Hepatocyte (in vitro differentiated cells): Measurements from ENCODE around the gene TMEM272. TPM values are rescaled to one million over a fixed set of nuclear protein-coding genes. Genes with fewer than 3 reads are reported as not detected.
A peak's percentile ranks its signal among the peaks of the same experiment; 100 is the strongest.

Experiments
- DNase-seq: peaks from one replicate; pipeline ENCODE4 v3.0.0-alpha.2; 2016; ENCODE audit warnings: low spot score
- H2AFZ ChIP-seq: fragments of 200-600 bp; sonication (generic); 2 replicates; pipeline ENCODE4 v1.6.0; 2016; ENCODE audit warnings: antibody characterized with exemption, mild to moderate bottlenecking
- H3K27ac ChIP-seq: fragments of 200-600 bp; sonication (generic); 2 replicates; pipeline ENCODE4 v1.5.1; 2016; ENCODE audit warnings: mild to moderate bottlenecking
- H3K27me3 ChIP-seq: fragments of 200-600 bp; sonication (generic); 2 replicates; pipeline ENCODE4 v1.6.1; 2016
- H3K36me3 ChIP-seq: fragments of 200-600 bp; sonication (generic); replicated peaks from 2 replicates; pipeline ENCODE4 v1.5.1; 2016; ENCODE audit warnings: low read depth; ENCODE audit not compliant: insufficient read depth
- H3K4me1 ChIP-seq: fragments of 200-600 bp; sonication (generic); 2 replicates; pipeline ENCODE4 v1.5.1; 2016; ENCODE audit warnings: mild to moderate bottlenecking, moderate library complexity; ENCODE audit not compliant: insufficient read depth
- H3K4me2 ChIP-seq: fragments of 200-600 bp; sonication (generic); 2 replicates; pipeline ENCODE4 v1.6.0; 2016
- H3K4me3 ChIP-seq: fragments of 200-600 bp; sonication (generic); 2 replicates; pipeline ENCODE4 v1.5.1; 2016; ENCODE audit warnings: mild to moderate bottlenecking
- H3K79me2 ChIP-seq: fragments of 200-600 bp; sonication (generic); 2 replicates; pipeline ENCODE4 v1.6.0; 2017; ENCODE audit warnings: mild to moderate bottlenecking
- H3K9me2 ChIP-seq: fragments of 200-600 bp; sonication (generic); replicated peaks from 2 replicates; pipeline ENCODE4 v1.6.0; 2017; ENCODE audit warnings: mild to moderate bottlenecking; ENCODE audit not compliant: insufficient read depth
- H3K9me3 ChIP-seq: fragments of 200-600 bp; sonication (generic); 2 replicates; pipeline ENCODE4 v1.5.1; 2016; ENCODE audit warnings: low read depth, mild to moderate bottlenecking
- H4K20me1 ChIP-seq: fragments of 200-600 bp; sonication (generic); 2 replicates; pipeline ENCODE4 v1.6.0; 2016; ENCODE audit warnings: mild to moderate bottlenecking; ENCODE audit not compliant: insufficient read depth, poor library complexity, severe bottlenecking
- CTCF ChIP-seq: fragments of 200-600 bp; sonication (generic); IDR thresholded peaks from 2 replicates; pipeline ENCODE4 v1.5.1; 2016; ENCODE audit warnings: antibody characterized with exemption, mild to moderate bottlenecking; ENCODE audit not compliant: poor library complexity
- EZH2 ChIP-seq: fragments of 200-600 bp; sonication (generic); IDR thresholded peaks from 2 replicates; pipeline ENCODE4 v1.6.1; 2016; ENCODE audit warnings: antibody characterized with exemption, mild to moderate bottlenecking, borderline replicate concordance
- EZH2phosphoT487 ChIP-seq: fragments of 200-600 bp; sonication (generic); IDR thresholded peaks from one replicate; pipeline ENCODE4 v1.6.1; 2018; ENCODE audit warnings: antibody characterized with exemption, mild to moderate bottlenecking, low read depth, moderate library complexity; ENCODE audit not compliant: unreplicated experiment, severe bottlenecking
- WGBS: methylation state at CpG from one replicate; pipeline ENCODE4 v1.1.6; 2016; ENCODE audit warnings: low lambda C conversion rate; ENCODE audit errors: missing lambda C conversion rate; 5-methylcytosine and 5-hydroxymethylcytosine counted together
- polyA plus RNA-seq: library from polyadenylated mRNA; unstranded; fragments of >200 nt; fragmentation: Nextera tagmentation; extraction: Ambion mirVana; gene quantifications from 2 replicates; pipeline ENCODE4 v1.2.1, GENCODE V29; 2016
- total RNA-seq: library from RNA; depleted of rRNA; stranded (reverse); fragments of >200 nt; gene quantifications from 2 replicates; pipeline ENCODE4 v1.2.3, GENCODE V29; 2014

TMEM272 gene
- total and polyA plus RNA-seq, 2 experiments from 2014 or later, result 0.20 to 0.23 TPM

DNA sequence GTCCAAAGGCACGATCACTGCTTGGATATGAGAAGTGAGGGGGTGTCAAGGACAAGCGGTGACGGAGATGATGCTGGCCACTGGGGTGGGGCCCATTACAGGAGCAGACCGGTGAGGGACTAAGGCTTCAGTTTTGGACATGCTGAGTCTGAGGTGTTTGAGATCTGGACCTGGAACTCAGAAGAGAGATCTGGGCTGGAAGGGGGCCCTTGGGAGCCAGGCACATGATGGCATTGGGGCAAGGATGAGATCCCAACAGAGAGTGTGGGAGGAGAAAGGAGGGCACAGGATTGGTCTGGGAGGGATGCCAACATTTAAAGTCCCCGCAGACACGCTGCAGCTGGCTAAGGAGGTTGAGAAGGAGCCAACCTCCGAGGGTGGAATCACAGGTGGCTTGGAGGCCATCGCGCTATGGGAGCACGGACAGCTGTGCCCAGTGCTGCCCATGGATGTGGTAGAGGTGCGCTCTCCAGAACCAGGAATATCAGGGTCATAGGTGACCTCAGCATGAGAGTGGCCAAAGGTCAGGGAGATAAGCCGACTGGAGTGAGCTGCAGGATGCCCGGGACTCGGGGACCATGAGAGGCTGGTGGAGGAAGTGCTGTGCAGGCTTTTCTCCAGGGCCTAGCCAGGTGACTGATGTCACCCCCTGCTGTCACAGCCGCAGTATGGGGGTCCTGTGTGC, 62.8 kb downstream of the TMEM272 start:
- Histone ChIP-seq H3K4me1 (peaks cover 13% of the 10 kb centered on the region), H3K27ac (no peak overlapping the region), H3K79me2 (no peaks in the 10 kb centered on the region), H3K4me2 (no peak overlapping the region), H3K9me3 (no peaks in the 10 kb centered on the region), H3K36me3 (no peaks in the 10 kb centered on the region), H3K27me3 (no peaks in the 10 kb centered on the region), H4K20me1 (no peaks in the 10 kb centered on the region), H3K9me2 (no peaks in the 10 kb centered on the region), H2AFZ (no peak overlapping the region), H3K4me3 (no peak overlapping the region)
- 84% methylated on average over 14 of the region's 15 CpGs for WGBS
- TF ChIP-seq EZH2 (no peak), CTCF (no peak), EZH2phosphoT487 (no peak)
- peak; percentile 31 for DNase-seq

DNA sequence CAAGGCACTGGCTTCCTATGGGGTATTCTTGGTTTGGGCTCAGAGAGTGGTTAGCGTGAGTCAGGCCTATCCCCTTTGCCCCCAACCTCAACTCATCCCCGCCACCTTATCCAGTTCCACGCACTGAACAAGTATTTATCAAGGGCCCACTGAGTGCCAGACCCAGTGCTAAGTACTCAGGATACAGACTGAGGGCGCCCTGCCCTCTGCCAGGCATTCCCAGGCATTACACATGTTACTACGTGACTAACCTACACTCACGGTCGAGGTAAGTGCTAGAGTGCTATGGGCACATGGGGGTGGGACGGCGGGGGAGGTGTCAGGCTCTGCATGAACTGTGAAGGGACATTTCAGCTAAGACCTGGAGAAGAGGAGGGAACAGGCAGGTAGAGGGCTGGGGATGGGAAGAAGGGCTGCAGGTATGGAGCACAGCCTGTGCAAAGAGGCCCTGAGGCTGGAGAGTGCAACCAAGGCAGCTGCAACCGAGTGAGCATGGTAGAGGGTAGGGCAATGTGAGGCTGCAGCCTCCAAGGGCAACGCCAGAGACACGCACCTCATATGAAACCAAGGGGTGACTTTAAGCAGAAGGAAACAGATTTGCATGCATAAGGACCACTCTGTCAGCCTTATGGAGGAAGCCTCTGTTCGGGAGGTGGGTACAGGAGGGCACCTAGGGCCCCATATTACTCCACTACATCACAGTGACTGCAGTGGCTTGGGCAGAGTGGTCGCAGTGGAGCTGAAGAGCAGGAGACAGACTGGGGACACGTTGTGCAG, 63.5 kb downstream of the TMEM272 start:
- Histone ChIP-seq H3K9me3 (no peaks in the 10 kb centered on the region), H2AFZ (no peak overlapping the region), H3K9me2 (no peaks in the 10 kb centered on the region), H3K4me1 (peaks cover 6% of the 10 kb centered on the region), H3K27ac (no peak overlapping the region), H3K27me3 (no peaks in the 10 kb centered on the region), H3K79me2 (no peaks in the 10 kb centered on the region), H3K4me2 (no peak overlapping the region), H3K36me3 (no peaks in the 10 kb centered on the region), H3K4me3 (no peak overlapping the region), H4K20me1 (no peaks in the 10 kb centered on the region)
- peak; percentile 44 for DNase-seq
- TF ChIP-seq EZH2phosphoT487 (no peak), CTCF (peak; percentile 41)
- WGBS, result 87% methylated on average over 15 of the region's 15 CpGs

GRCh38 chr13:51780099-51780498, 64.9 kb downstream of the TMEM272 start:
- no peaks in the 10 kb centered on the region for H3K27me3 ChIP-seq
- H2AFZ ChIP-seq, result no peak overlapping the region
- no peaks in the 10 kb centered on the region for H3K79me2 ChIP-seq
- H3K36me3 ChIP-seq, result no peaks in the 10 kb centered on the region
- H3K9me3 ChIP-seq, result no peaks in the 10 kb centered on the region
- H3K9me2 ChIP-seq, result no peaks in the 10 kb centered on the region
- WGBS, result 96% methylated on average over 3 of the region's 3 CpGs
- no peak overlapping the region for H3K4me3 ChIP-seq
- TF ChIP-seq EZH2phosphoT487, result no peak
- no peaks in the 10 kb centered on the region for H4K20me1 ChIP-seq
- H3K4me2 ChIP-seq, result no peak overlapping the region
- no peaks in the 10 kb centered on the region for H3K4me1 ChIP-seq
- H3K27ac ChIP-seq, result no peak overlapping the region
- DNase-seq, result no peak

GRCh38 chr13:51778392-51778791, 66.6 kb downstream of the TMEM272 start:
- no peaks in the 10 kb centered on the region for H3K9me3 ChIP-seq
- no peak overlapping the region for H2AFZ ChIP-seq
- DNase-seq, result no peak
- H3K79me2 ChIP-seq, result no peaks in the 10 kb centered on the region
- no peak overlapping the region for H3K4me2 ChIP-seq
- TF ChIP-seq CTCF (no peak), EZH2 (no peak), EZH2phosphoT487 (no peak)
- no peak overlapping the region for H3K27ac ChIP-seq
- no peaks in the 10 kb centered on the region for H3K27me3 ChIP-seq
- WGBS, result 87% methylated on average over 11 of the region's 11 CpGs
- H4K20me1 ChIP-seq, result no peaks in the 10 kb centered on the region
- H3K9me2 ChIP-seq, result no peaks in the 10 kb centered on the region
- H3K36me3 ChIP-seq, result no peaks in the 10 kb centered on the region
- no peaks in the 10 kb centered on the region for H3K4me1 ChIP-seq
- no peak overlapping the region for H3K4me3 ChIP-seq
